ENCODE measurements around the gene HIPK3. TPM values are rescaled to one million over a fixed set of nuclear protein-coding genes. Genes with fewer than 3 reads are reported as not detected.

HIPK3 gene
- total and polyA plus RNA-seq, 10 of the 15 experiments (the other 5 are each of a cell fraction or from before 2014, with no cell fraction given) = 3.4 to 26.5 (median 13.6) TPM

DNA sequence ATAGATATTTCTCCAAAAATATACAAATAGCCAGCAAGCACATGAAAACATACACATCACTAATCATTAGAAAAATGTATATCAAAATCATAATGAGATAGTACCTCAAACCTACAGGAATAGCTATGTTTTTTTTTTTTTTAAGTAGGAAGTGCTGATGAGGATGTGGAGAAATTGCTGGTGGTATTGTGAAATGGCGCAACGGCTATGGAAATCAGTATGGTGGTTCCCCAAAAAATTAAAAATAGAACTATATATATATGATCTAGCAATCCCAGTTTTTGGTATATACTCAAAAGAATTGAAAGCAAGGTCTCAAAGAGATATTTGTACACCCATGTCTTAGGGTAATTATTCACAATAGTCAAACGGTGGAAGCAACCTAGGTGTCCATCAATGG lies 46.0 kb upstream of the HIPK3 start (continued):
- TF ChIP-seq SMAD1 (IDR thresholded peaks at IDR 0.05; ENCODE audit: low read depth, partially characterized antibody) = no peak
- no peak for TF ChIP-seq EZH2 (IDR thresholded peaks at IDR 0.05; ENCODE audit: borderline replicate concordance, control insufficient read depth, low read depth, low read length)
- no peak for TF ChIP-seq BRCA1 (IDR thresholded peaks at IDR 0.05; ENCODE audit: low read depth, low read length)
- TF ChIP-seq PAX8 (IDR thresholded peaks at IDR 0.05) = no peak
- no peak for TF ChIP-seq GATAD2B (conservative IDR thresholded peaks at IDR 0.05; ENCODE audit: low read depth)
- TF ChIP-seq MEF2A (IDR thresholded peaks at IDR 0.05; ENCODE audit: insufficient read depth, low read depth, low read length) = no peak
- no peak for TF ChIP-seq POU2F2 (IDR thresholded peaks at IDR 0.05; ENCODE audit: borderline replicate concordance, low read depth, low read length)

DNA sequence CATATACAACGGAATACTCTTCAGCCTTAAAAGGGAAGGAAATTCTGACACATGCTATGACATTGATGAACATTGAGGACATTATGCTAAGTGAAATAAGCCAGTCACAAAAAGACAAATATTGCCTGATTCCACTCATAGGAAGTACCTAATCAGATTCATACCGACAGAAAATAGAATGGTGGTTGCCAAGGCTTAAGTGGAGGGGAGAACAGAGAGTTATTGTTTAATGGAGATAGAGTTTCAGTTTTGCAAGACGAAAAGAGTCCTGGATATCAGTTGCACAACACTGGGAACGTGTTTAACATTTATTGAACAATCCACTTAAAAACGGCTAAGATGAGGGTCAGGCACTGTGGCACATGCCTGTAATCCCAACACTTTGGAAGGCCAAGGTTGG lies 45.6 kb upstream of the HIPK3 start:
- H3K79me2 ChIP-seq (ENCODE audit: control insufficient read depth, insufficient read depth, low read length) = no peaks in the 10 kb centered on the region
- no peak for FAIRE-seq
- H4K20me1 ChIP-seq (ENCODE audit: control insufficient read depth, insufficient read depth) = no peaks in the 10 kb centered on the region
- no peak for ATAC-seq
- H3K27ac ChIP-seq (ENCODE audit: control insufficient read depth, insufficient read depth) = no peak overlapping the region
- H3K36me3 ChIP-seq (ENCODE audit: control insufficient read depth in 2 of 2, insufficient read depth in 2 of 2, low read length in 1 of 2) = no peaks in the 10 kb centered on the region
- no peak overlapping the region for H3K4me2 ChIP-seq (ENCODE audit: control insufficient read depth, insufficient read depth)
- RAD21 ChIA-PET (ENCODE audit: unreplicated experiment) = no interaction called here
- CTCF ChIA-PET = no interaction called here
- no peaks in the 10 kb centered on the region for H3K9me3 ChIP-seq (replicated peaks; ENCODE audit: control insufficient read depth, insufficient read depth, low read length)
- in situ Hi-C loops (cut with MboI) (no loop called here), intact Hi-C loops (cut with micrococcal nuclease; ENCODE audit: unreplicated experiment) (no loop called here)
- no peaks in the 10 kb centered on the region for H3K27me3 ChIP-seq (replicated peaks in 1 of 2; ENCODE audit: control insufficient read depth in 2 of 2, insufficient read depth in 2 of 2, low read length in 1 of 2)
- POLR2A ChIA-PET = no interaction called here
- H3K9ac ChIP-seq (ENCODE audit: control insufficient read depth, insufficient read depth, low read length) = no peak overlapping the region
- no peak overlapping the region for H3K4me3 ChIP-seq
- WGBS (ENCODE audit: insufficient coverage, insufficient replicate concordance, low lambda C conversion rate, missing lambda C conversion rate) = 56% methylated on average over 5 of the region's 5 CpGs
- SMC1A ChIA-PET (ENCODE audit: uncharacterized antibody, unreplicated experiment) = no interaction called here
- no peak overlapping the region for H2AFZ ChIP-seq (ENCODE audit: control insufficient read depth, low read depth, low read length)
- no peaks in the 10 kb centered on the region for H3K4me1 ChIP-seq (ENCODE audit: control insufficient read depth, insufficient read depth, low read length)
- BruUV-seq (replicated peaks) = no TSS peak
- no peak for DNase-seq (ENCODE audit: low read depth, low spot score)
- TF ChIP-seq NR2C1 (IDR thresholded peaks at IDR 0.05) = no peak
- no peak for TF ChIP-seq IRF4 (IDR thresholded peaks at IDR 0.05; ENCODE audit: low read depth, low read length)
- no peak for TF ChIP-seq DPF2 (IDR thresholded peaks at IDR 0.05)
- TF ChIP-seq, protein P1, sequence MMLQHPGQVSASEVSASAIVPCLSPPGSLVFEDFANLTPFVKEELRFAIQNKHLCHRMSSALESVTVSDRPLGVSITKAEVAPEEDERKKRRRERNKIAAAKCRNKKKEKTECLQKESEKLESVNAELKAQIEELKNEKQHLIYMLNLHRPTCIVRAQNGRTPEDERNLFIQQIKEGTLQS (IDR thresholded peaks at IDR 0.05; ENCODE audit: borderline replicate concordance, extremely low read depth, low read depth, low read length) = no peak
- no peak for TF ChIP-seq ZNF207 (IDR thresholded peaks at IDR 0.05; ENCODE audit: borderline replicate concordance)
- TF ChIP-seq SMC3 (IDR thresholded peaks at IDR 0.05; ENCODE audit: borderline replicate concordance, low read length) = no peak
- TF ChIP-seq TCF12 (IDR thresholded peaks at IDR 0.05; ENCODE audit: low read depth, low read length) = no peak
- no peak for TF ChIP-seq TCF3 (IDR thresholded peaks at IDR 0.05; ENCODE audit: borderline replicate concordance, insufficient read depth, low read depth, low read length)
- TF ChIP-seq CREB1 (IDR thresholded peaks at IDR 0.05; ENCODE audit: low read depth) = no peak
- TF ChIP-seq BMI1 (IDR thresholded peaks at IDR 0.05; ENCODE audit: borderline replicate concordance) = no peak
- TF ChIP-seq LARP7 (IDR thresholded peaks at IDR 0.05) = no peak
- TF ChIP-seq MEF2A (IDR thresholded peaks at IDR 0.05; ENCODE audit: insufficient read depth, low read depth, low read length) = no peak
- TF ChIP-seq, protein P2, sequence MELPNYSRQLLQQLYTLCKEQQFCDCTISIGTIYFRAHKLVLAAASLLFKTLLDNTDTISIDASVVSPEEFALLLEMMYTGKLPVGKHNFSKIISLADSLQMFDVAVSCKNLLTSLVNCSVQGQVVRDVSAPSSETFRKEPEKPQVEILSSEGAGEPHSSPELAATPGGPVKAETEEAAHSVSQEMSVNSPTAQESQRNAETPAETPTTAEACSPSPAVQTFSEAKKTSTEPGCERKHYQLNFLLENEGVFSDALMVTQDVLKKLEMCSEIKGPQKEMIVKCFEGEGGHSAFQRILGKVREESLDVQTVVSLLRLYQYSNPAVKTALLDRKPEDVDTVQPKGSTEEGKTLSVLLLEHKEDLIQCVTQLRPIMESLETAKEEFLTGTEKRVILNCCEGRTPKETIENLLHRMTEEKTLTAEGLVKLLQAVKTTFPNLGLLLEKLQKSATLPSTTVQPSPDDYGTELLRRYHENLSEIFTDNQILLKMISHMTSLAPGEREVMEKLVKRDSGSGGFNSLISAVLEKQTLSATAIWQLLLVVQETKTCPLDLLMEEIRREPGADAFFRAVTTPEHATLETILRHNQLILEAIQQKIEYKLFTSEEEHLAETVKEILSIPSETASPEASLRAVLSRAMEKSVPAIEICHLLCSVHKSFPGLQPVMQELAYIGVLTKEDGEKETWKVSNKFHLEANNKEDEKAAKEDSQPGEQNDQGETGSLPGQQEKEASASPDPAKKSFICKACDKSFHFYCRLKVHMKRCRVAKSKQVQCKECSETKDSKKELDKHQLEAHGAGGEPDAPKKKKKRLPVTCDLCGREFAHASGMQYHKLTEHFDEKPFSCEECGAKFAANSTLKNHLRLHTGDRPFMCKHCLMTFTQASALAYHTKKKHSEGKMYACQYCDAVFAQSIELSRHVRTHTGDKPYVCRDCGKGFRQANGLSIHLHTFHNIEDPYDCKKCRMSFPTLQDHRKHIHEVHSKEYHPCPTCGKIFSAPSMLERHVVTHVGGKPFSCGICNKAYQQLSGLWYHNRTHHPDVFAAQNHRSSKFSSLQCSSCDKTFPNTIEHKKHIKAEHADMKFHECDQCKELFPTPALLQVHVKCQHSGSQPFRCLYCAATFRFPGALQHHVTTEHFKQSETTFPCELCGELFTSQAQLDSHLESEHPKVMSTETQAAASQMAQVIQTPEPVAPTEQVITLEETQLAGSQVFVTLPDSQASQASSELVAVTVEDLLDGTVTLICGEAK (IDR thresholded peaks at IDR 0.05; ENCODE audit: borderline replicate concordance) = no peak
- no peak for TF ChIP-seq JUND (IDR thresholded peaks at IDR 0.05; ENCODE audit: low read depth, low read length)
